BJ (cell line): ENCODE measurements around the gene DHRS7B. TPM values are rescaled to one million over a fixed set of nuclear protein-coding genes. Genes with fewer than 3 reads are reported as not detected.
"Not testable (repeated sequence)": the region's sequence is repeated elsewhere in the genome, so short reads cannot be mapped to it uniquely, and the experiment has no call there.

Experiments used
- CTCF ChIA-PET: fragments of 350-600 bp; formaldehyde crosslinking; extraction: SDS; loops from one replicate; lab custom pipeline; 2021; ENCODE audit warnings: antibody characterized with exemption, inconsistent platforms; lab: Yijun Ruan, JAX
- POLR2A ChIA-PET: fragments of 300-600 bp; sonication (Branson Sonifier 250); formaldehyde crosslinking; extraction: SDS; loops from one replicate; lab custom pipeline; 2021; ENCODE audit warnings: antibody characterized with exemption; lab: Charles Lee
- DNase-seq: peaks from one replicate; pipeline ENCODE4 v3.0.0-alpha.2; 2011; ENCODE audit warnings: low read depth
- H3K27me3 ChIP-seq: 2 replicates; pipeline ENCODE4 v1.6.0; 2011; ENCODE audit warnings: low read length; ENCODE audit not compliant: control insufficient read depth, insufficient read depth
- H3K36me3 ChIP-seq: 2 replicates; pipeline ENCODE4 v1.5.1; 2011; ENCODE audit warnings: low read length; ENCODE audit not compliant: control insufficient read depth, insufficient read depth
- H3K4me3 ChIP-seq: 2 replicates; pipeline ENCODE4 v1.5.1; 2011; ENCODE audit warnings: low read depth, mild to moderate bottlenecking, control low read depth, low read length
- CTCF ChIP-seq: IDR thresholded peaks from 2 replicates; pipeline ENCODE4 v1.5.1; 2011; ENCODE audit warnings: low read depth, mild to moderate bottlenecking, control low read depth, inconsistent platforms, low read length, moderate library complexity; ENCODE audit not compliant: insufficient read depth
- polyA plus RNA-seq: library from polyadenylated mRNA; depleted of rRNA; stranded (reverse); fragments of >200 nt; gene quantifications from 2 replicates; pipeline ENCODE4 v1.2.3, GENCODE V29; 2011

DHRS7B gene
- polyA plus RNA-seq, 1 experiment, result 47.0 TPM

DNA sequence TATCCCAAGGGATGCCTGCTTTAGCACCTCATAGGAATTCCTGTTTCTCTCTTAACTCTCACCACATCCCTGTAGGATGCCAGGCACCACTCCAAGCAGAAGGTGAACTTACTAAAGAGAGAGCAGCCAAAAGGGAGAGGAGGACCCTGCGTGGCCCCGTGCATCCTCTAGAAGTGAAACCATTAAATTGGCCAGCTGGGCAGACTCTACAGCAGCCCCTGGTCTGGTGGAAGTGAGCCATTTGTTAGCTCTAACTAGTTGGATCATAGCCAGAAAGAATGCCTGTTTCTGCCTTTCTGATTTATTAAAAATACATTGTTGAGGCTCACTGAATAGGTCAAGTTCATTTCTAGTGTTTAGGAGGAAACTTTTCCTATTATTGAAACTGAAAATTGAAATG lies 64.9 kb downstream of the DHRS7B start:
- CTCF ChIA-PET, result no interaction called here
- Histone ChIP-seq H3K36me3 (peaks cover 7% of the 10 kb centered on the region), H3K27me3 (no peaks in the 10 kb centered on the region), H3K4me3 (no peak overlapping the region)
- TF ChIP-seq CTCF, result no peak
- DNase-seq, result no peak
- POLR2A ChIA-PET, result no interaction called here

GRCh38 chr17:21192414-21192813 lies 65.7 kb downstream of the DHRS7B start:
- DNase-seq, H3K36me3 ChIP-seq, H3K4me3 ChIP-seq, H3K27me3 ChIP-seq, CTCF ChIA-PET, POLR2A ChIA-PET: not testable (repeated sequence)

- DNase-seq, result no peak
- no peaks in the 10 kb centered on the region for H3K27me3 ChIP-seq
- POLR2A ChIA-PET, result no interaction called here
- no peak for TF ChIP-seq CTCF
- CTCF ChIA-PET, result interaction anchor here (0.7 kb wide), 1 partner anchor 28 kb away, joined by 3 read pairs; no protein-coding TSS in a partner anchor
- H3K4me3 ChIP-seq, result no peak overlapping the region
- H3K36me3 ChIP-seq, result peaks cover 11% of the 10 kb centered on the region
These were observed 66.3 kb downstream of the DHRS7B start for GRCh38 chr17:21193031-21193430.

DNA sequence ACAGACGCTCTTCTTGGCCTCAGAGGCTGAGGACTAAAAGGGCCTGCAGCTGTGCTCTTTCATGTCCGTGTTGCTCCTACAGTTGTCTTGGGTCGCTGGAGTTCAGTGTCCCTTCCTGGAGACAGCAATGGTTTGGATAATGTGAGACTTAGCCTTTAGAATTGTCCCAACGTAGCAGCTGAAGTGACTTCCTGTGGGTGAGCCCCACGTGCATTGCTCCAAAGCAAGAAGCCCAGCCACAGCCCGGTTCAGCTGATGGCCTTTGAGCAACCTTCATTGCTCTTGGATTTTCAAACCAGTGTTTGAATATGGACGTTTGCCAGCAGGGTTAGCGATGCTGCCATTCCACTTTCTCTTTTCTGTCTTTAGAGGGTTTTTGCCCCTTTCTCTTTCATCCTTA lies 67.5 kb downstream of the DHRS7B start:
- no peak for TF ChIP-seq CTCF
- Histone ChIP-seq H3K27me3 (no peaks in the 10 kb centered on the region), H3K4me3 (no peak overlapping the region), H3K36me3 (peaks cover 15% of the 10 kb centered on the region)
- DNase-seq, result no peak
- CTCF ChIA-PET, result interaction anchor here (1.2 to 1.7 kb wide), 3 partner anchors 16 to 76 kb away, joined by 4 to 6 read pairs (median 5); no protein-coding TSS in a partner anchor
- POLR2A ChIA-PET, result no interaction called here

DNA sequence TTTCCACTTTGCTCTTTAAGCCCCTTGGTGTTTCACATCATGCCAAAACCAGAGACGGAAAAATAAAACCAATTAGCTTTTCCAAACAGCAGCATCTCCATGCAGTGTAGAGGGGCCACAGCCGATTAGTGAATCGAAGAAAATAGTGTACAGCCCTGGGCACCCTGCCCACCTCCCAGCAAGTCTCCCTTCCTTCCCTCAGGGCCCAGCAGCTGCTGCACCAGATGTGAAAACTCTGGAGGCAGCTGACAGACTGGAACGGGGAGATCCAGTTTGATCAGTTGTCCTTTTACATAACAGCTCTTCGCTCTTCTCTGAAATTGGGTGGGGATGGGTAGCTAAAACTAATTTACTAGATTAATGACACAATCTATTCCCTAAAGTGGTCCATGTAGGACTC lies 67.9 kb downstream of the DHRS7B start:
- DNase-seq, result no peak
- no peak for TF ChIP-seq CTCF

GRCh38 chr17:21196126-21196525 lies 69.4 kb downstream of the DHRS7B start:
- no peak for DNase-seq
- ChIA-PET POLR2A (interaction anchor here (0.6 kb wide), 1 partner anchor 91 kb away, joined by 6 read pairs; no protein-coding TSS in a partner anchor), CTCF (interaction anchor here (0.8 to 1.2 kb wide), 3 partner anchors 10 to 80 kb away, joined by 3 read pairs; no protein-coding TSS in a partner anchor)
- Histone ChIP-seq H3K36me3 (peaks cover 17% of the 10 kb centered on the region), H3K27me3 (no peaks in the 10 kb centered on the region), H3K4me3 (no peak overlapping the region)
- TF ChIP-seq CTCF, result no peak

More for the DNA sequence above, 67.9 kb downstream of the DHRS7B start:
- Histone ChIP-seq H3K4me3 (no peak overlapping the region), H3K36me3 (peaks cover 14% of the 10 kb centered on the region), H3K27me3 (no peaks in the 10 kb centered on the region)
- ChIA-PET CTCF (interaction anchor here (1.0 to 1.7 kb wide), 5 partner anchors 16 to 77 kb away, joined by 3 to 6 read pairs (median 5); no protein-coding TSS in a partner anchor), POLR2A (no interaction called here)
